Hepatocyte (in vitro differentiated cells): ENCODE measurements around the gene ARL10. TPM values are rescaled to one million over a fixed set of nuclear protein-coding genes. Genes with fewer than 3 reads are reported as not detected.
A peak's percentile ranks its signal among the peaks of the same experiment; 100 is the strongest.

Experiments
- DNase-seq: peaks from one replicate; pipeline ENCODE4 v3.0.0-alpha.2; 2016; ENCODE audit warnings: low spot score
- H2AFZ ChIP-seq: fragments of 200-600 bp; sonication (generic); 2 replicates; pipeline ENCODE4 v1.6.0; 2016; ENCODE audit warnings: antibody characterized with exemption, mild to moderate bottlenecking
- H3K27ac ChIP-seq: fragments of 200-600 bp; sonication (generic); 2 replicates; pipeline ENCODE4 v1.5.1; 2016; ENCODE audit warnings: mild to moderate bottlenecking
- H3K27me3 ChIP-seq: fragments of 200-600 bp; sonication (generic); 2 replicates; pipeline ENCODE4 v1.6.1; 2016
- H3K36me3 ChIP-seq: fragments of 200-600 bp; sonication (generic); replicated peaks from 2 replicates; pipeline ENCODE4 v1.5.1; 2016; ENCODE audit warnings: low read depth; ENCODE audit not compliant: insufficient read depth
- H3K4me1 ChIP-seq: fragments of 200-600 bp; sonication (generic); 2 replicates; pipeline ENCODE4 v1.5.1; 2016; ENCODE audit warnings: mild to moderate bottlenecking, moderate library complexity; ENCODE audit not compliant: insufficient read depth
- H3K4me2 ChIP-seq: fragments of 200-600 bp; sonication (generic); 2 replicates; pipeline ENCODE4 v1.6.0; 2016
- H3K4me3 ChIP-seq: fragments of 200-600 bp; sonication (generic); 2 replicates; pipeline ENCODE4 v1.5.1; 2016; ENCODE audit warnings: mild to moderate bottlenecking
- H3K79me2 ChIP-seq: fragments of 200-600 bp; sonication (generic); 2 replicates; pipeline ENCODE4 v1.6.0; 2017; ENCODE audit warnings: mild to moderate bottlenecking
- H3K9me2 ChIP-seq: fragments of 200-600 bp; sonication (generic); replicated peaks from 2 replicates; pipeline ENCODE4 v1.6.0; 2017; ENCODE audit warnings: mild to moderate bottlenecking; ENCODE audit not compliant: insufficient read depth
- H3K9me3 ChIP-seq: fragments of 200-600 bp; sonication (generic); 2 replicates; pipeline ENCODE4 v1.5.1; 2016; ENCODE audit warnings: low read depth, mild to moderate bottlenecking
- H4K20me1 ChIP-seq: fragments of 200-600 bp; sonication (generic); 2 replicates; pipeline ENCODE4 v1.6.0; 2016; ENCODE audit warnings: mild to moderate bottlenecking; ENCODE audit not compliant: insufficient read depth, poor library complexity, severe bottlenecking
- EZH2 ChIP-seq: fragments of 200-600 bp; sonication (generic); IDR thresholded peaks from 2 replicates; pipeline ENCODE4 v1.6.1; 2016; ENCODE audit warnings: antibody characterized with exemption, mild to moderate bottlenecking, borderline replicate concordance
- EZH2phosphoT487 ChIP-seq: fragments of 200-600 bp; sonication (generic); IDR thresholded peaks from one replicate; pipeline ENCODE4 v1.6.1; 2018; ENCODE audit warnings: antibody characterized with exemption, mild to moderate bottlenecking, low read depth, moderate library complexity; ENCODE audit not compliant: unreplicated experiment, severe bottlenecking
- WGBS: methylation state at CpG from one replicate; pipeline ENCODE4 v1.1.6; 2016; ENCODE audit warnings: low lambda C conversion rate; ENCODE audit errors: missing lambda C conversion rate; 5-methylcytosine and 5-hydroxymethylcytosine counted together
- polyA plus RNA-seq: library from polyadenylated mRNA; unstranded; fragments of >200 nt; fragmentation: Nextera tagmentation; extraction: Ambion mirVana; gene quantifications from 2 replicates; pipeline ENCODE4 v1.2.1, GENCODE V29; 2016
- total RNA-seq: library from RNA; depleted of rRNA; stranded (reverse); fragments of >200 nt; gene quantifications from 2 replicates; pipeline ENCODE4 v1.2.3, GENCODE V29; 2014
- TF ChIP-seq, protein P1 (sequence below): fragments of 200-600 bp; sonication (generic); IDR thresholded peaks from 2 replicates; pipeline ENCODE4 v1.5.1; 2016; ENCODE audit warnings: antibody characterized with exemption, mild to moderate bottlenecking; ENCODE audit not compliant: poor library complexity

The ARL10 gene
- total and polyA plus RNA-seq, 2 experiments from 2014 or later: 4.4 to 6.7 TPM

DNA sequence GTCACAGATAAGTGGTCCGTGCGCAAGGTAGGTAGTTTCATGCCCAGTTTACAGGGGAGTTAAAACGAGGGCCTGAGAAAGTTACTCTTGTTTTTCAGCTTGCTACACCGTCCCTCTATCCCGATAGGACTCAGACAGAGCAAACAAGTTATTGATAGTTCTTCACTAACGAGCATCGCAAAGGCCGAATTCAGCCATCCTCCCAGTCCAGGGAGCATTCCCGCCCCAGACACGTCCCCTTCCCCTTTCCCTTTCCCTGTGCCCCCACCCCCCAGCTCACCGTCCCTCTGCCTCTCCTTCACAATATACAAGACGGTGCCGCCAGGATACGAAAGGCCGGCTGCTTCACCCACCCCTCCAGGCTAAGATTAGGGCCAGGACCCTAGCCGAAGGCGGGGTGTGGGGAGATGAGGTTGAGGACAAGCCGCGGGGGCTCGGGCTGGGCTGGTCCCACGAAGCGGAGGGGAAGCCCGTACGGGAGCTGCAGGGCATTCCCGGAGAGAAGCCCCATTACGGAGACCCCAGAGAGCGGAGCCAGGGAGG is 4.3 kb upstream of the ARL10 start:
- Histone ChIP-seq H3K36me3 (no peaks in the 10 kb centered on the region), H2AFZ (peak overlapping the region; percentile 65), H3K9me3 (no peaks in the 10 kb centered on the region), H3K27ac (peak overlapping the region; percentile 74), H4K20me1 (peaks cover 34% of the 10 kb centered on the region), H3K79me2 (peaks cover 53% of the 10 kb centered on the region), H3K4me2 (peak overlapping the region; percentile 82), H3K27me3 (no peaks in the 10 kb centered on the region), H3K4me1 (peaks cover 7% of the 10 kb centered on the region), H3K9me2 (no peaks in the 10 kb centered on the region), H3K4me3 (peak overlapping the region; percentile 63)
- TF ChIP-seq EZH2phosphoT487: no peak
- TF ChIP-seq EZH2: no peak
- TF ChIP-seq, protein P1, sequence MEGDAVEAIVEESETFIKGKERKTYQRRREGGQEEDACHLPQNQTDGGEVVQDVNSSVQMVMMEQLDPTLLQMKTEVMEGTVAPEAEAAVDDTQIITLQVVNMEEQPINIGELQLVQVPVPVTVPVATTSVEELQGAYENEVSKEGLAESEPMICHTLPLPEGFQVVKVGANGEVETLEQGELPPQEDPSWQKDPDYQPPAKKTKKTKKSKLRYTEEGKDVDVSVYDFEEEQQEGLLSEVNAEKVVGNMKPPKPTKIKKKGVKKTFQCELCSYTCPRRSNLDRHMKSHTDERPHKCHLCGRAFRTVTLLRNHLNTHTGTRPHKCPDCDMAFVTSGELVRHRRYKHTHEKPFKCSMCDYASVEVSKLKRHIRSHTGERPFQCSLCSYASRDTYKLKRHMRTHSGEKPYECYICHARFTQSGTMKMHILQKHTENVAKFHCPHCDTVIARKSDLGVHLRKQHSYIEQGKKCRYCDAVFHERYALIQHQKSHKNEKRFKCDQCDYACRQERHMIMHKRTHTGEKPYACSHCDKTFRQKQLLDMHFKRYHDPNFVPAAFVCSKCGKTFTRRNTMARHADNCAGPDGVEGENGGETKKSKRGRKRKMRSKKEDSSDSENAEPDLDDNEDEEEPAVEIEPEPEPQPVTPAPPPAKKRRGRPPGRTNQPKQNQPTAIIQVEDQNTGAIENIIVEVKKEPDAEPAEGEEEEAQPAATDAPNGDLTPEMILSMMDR: no peak
- WGBS: 2% methylated on average over 15 of the region's 27 CpGs
- DNase-seq: peak; percentile 28

DNA sequence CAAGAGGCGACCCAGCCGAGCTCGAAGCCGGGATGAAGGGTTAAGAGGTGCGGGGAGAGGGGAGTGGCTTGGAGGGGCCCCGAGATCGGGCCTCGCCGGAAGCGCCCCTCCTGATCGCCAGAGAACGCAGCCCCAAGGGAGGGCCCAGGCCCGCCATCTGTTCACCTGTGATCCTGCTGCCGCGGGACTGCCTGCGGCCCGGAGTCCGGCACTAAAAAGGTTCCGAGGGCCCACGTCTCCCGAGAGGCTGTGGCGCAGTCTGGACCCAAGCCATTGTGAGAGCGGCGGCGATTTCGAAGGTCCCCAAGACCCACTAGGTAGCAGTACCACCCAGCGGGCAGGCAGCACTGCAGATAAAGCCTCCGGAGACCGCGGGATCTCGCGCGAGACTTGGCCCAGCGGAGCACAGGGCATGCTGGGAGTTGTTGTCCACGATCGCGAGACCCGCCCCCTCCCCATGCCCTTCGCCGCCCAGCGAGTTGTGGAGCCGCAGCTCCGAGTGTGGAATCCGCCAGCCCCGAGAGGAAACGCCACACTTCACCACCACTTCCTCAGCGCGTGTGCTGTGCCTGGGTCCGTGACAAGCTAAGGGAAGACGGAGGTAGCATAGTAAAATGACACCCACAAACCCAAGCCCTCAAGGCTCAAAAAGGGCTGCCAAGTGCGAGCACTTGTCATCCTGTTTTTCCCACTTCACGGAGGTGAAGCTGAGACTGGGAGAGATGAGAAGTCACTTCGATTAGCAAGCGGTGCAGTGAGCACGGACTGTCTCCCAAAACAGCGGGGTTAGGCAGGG is 3.7 kb upstream of the ARL10 start, which contains the start of gene KIAA1191:
Gene KIAA1191 (minus strand): TSS at position 328 of the 796 bp plus-strand sequence. CDS start 2,256 bp downstream, outside the sequence.
- H3K4me2 ChIP-seq: peak within 1 kb of the TSS; percentile 88
- no peaks in the 10 kb centered on the region for H3K27me3 ChIP-seq
- H3K9me2 ChIP-seq: no peaks in the 10 kb centered on the region
- TF ChIP-seq, protein P1: peak; percentile 36
- no peak for TF ChIP-seq EZH2
- peak within 1 kb of the TSS; percentile 74 for H3K27ac ChIP-seq
- peaks cover 7% of the 10 kb centered on the region for H3K4me1 ChIP-seq
- H3K9me3 ChIP-seq: no peaks in the 10 kb centered on the region
- no peaks in the 10 kb centered on the region for H3K36me3 ChIP-seq
- peak; percentile 96 for DNase-seq
- peak within 1 kb of the TSS; percentile 68 for H2AFZ ChIP-seq
- WGBS: 3% methylated on average over 54 of the region's 56 CpGs
- peaks cover 46% of the 10 kb centered on the region for H3K79me2 ChIP-seq
- peak within 1 kb of the TSS; percentile 63 for H3K4me3 ChIP-seq
- peaks cover 28% of the 10 kb centered on the region for H4K20me1 ChIP-seq

DNA sequence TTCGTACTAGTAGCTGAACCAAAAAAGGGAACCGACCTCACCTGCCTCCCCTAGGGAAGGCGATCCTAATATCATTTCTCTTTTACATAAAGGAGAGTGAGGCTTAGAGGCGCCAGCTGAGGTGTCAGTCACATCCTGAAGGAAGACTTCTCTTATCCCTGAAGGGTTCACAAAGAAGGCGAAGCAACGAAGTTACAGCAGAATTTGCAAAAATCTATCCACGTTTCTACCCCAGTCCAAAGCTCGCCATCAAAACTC is 3.1 kb upstream of the ARL10 start:
- DNase-seq: no peak
- H3K9me2 ChIP-seq: no peaks in the 10 kb centered on the region
- no peaks in the 10 kb centered on the region for H3K9me3 ChIP-seq
- H3K27ac ChIP-seq: no peak overlapping the region
- H3K36me3 ChIP-seq: no peaks in the 10 kb centered on the region
- peak overlapping the region; percentile 68 for H2AFZ ChIP-seq
- H3K4me1 ChIP-seq: peaks cover 7% of the 10 kb centered on the region
- TF ChIP-seq EZH2phosphoT487: no peak
- TF ChIP-seq, protein P1: no peak
- no peak for TF ChIP-seq EZH2
- WGBS: 59% methylated on average over 8 of the region's 8 CpGs
- H3K79me2 ChIP-seq: peaks cover 41% of the 10 kb centered on the region
- H4K20me1 ChIP-seq: peaks cover 23% of the 10 kb centered on the region
- peak overlapping the region; percentile 27 for H3K4me3 ChIP-seq
- no peaks in the 10 kb centered on the region for H3K27me3 ChIP-seq
- peak overlapping the region; percentile 88 for H3K4me2 ChIP-seq
